Spinal cord (tissue), 10 donors: ENCODE results near the gene PLEKHA5. TPM values are rescaled to one million over a fixed set of nuclear protein-coding genes. Genes with fewer than 3 reads are reported as not detected.

Experiments used
- DNase-seq, 6 donors: peaks; one replicate each; pipeline versions ENCODE4 v3.0.0 to v3.0.0-alpha.2; 2013 to 2015; ENCODE audit warnings: low spot score in 6 of 6, low read depth in 4 of 6
- H3K27ac ChIP-seq: one replicate; pipeline ENCODE4 v1.5.1; 2013; ENCODE audit warnings: low read depth, low read length, control low read depth
- H3K27me3 ChIP-seq: one replicate; pipeline ENCODE4 v1.6.1; 2013; ENCODE audit warnings: low read length; ENCODE audit not compliant: control insufficient read depth, insufficient read depth
- H3K36me3 ChIP-seq: one replicate; pipeline ENCODE4 v1.6.1; 2013; ENCODE audit warnings: low read length; ENCODE audit not compliant: control insufficient read depth, insufficient read depth
- H3K4me1 ChIP-seq: one replicate; pipeline ENCODE4 v1.6.1; 2013; ENCODE audit warnings: low read length; ENCODE audit not compliant: control insufficient read depth, insufficient read depth
- H3K4me3 ChIP-seq: one replicate; pipeline ENCODE4 v1.5.1; 2013; ENCODE audit warnings: low read depth, low read length, control low read depth
- H3K9me3 ChIP-seq: one replicate; pipeline ENCODE4 v1.6.1; 2013; ENCODE audit warnings: low read length; ENCODE audit not compliant: control insufficient read depth, insufficient read depth
- WGBS: methylation state at CpG from one replicate; pipeline ENCODE4 v1.1.5; 2013; ENCODE audit warnings: missing lambda C conversion rate; ENCODE audit not compliant: insufficient coverage; 5-methylcytosine and 5-hydroxymethylcytosine counted together
- polyA plus RNA-seq, 2 donors: library from polyadenylated mRNA; unstranded; fragments of 120-200 nt; gene quantifications; one replicate each; pipeline ENCODE4 v1.2.1, GENCODE V29; 2013; ENCODE audit not compliant: insufficient read length in 2 of 2
- total RNA-seq, 2 donors: library from RNA; depleted of rRNA in 1 of 2; stranded (reverse); fragments of 120-200 nt in 1 of 2; fragments of >200 nt in 1 of 2; gene quantifications; one replicate each; pipeline versions ENCODE4 v1.2.3 to v1.2.4, GENCODE V29; 2013 to 2014
- donor health status: healthy.

The PLEKHA5 gene
- total and polyA plus RNA-seq, 4 donors: 44.5 to 81.6 (median 49.4) TPM

DNA sequence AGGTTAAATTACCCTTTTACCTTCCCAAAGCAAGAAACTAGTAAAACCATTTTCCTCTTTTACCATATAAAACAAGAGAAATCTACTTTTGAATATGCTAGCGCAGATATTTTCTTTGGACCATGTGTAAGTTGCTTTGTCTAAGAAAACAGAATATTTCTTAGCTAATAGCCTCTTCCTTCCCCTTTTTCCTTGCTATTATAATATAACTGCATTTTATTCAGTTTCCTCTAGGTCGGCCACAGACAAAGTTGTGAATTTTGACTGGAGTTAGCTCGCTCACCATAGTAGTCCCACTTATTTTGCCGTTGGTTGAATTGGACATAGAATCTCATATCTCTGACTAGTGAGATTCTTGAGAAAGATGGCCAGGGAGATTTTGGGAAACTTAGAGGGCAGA lies 115.6 kb downstream of the PLEKHA5 start:
- no CpG with 5 or more reads among the region's 4 CpGs for WGBS
- Histone ChIP-seq H3K4me1 (no peaks in the 10 kb centered on the region), H3K9me3 (no peaks in the 10 kb centered on the region), H3K27me3 (no peaks in the 10 kb centered on the region), H3K4me3 (no peak overlapping the region), H3K36me3 (no peaks in the 10 kb centered on the region), H3K27ac (no peak overlapping the region)
- no peak for DNase-seq

DNA sequence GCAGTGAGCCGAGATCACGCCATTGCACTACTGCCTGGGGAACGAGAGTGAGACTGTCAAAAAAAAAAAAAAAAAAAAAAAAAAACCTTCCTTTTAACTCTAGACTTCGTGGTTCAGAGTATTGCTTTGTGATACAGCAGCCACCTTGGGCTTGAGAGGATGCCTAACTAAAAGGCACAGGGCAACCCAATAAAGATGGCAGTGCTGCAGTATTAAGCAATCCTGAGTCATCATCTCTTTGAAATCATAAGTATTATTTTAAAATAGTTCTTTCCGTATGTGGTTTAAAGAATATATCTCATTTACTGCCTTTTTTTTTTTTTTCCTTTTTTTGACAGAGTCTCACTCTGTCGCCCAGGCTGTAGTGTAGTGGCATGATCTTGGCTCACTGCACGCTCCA lies 116.1 kb downstream of the PLEKHA5 start:
- no peak for DNase-seq
- WGBS: 100% methylated on average over 1 of the region's 7 CpGs

DNA sequence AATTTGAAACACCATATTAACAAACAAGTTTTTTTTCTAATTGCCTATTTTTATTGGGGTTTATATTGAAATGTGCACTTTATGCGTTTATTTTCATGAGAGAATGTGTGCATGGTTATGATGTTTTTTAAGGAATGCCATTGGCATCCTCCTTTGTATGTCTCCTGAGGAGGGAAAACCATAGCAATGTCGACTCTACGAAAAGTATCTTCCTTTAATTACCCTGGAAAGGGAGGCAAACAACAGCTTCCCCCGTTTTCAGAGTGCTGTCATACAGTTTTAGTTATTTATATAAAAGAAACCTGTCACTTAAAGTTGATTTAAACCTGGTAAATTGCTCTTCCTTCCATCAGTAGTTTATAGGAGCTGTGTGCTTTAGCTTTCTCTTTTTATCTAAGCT lies 117.4 kb downstream of the PLEKHA5 start:
- Histone ChIP-seq H3K27me3 (no peaks in the 10 kb centered on the region), H3K4me1 (no peaks in the 10 kb centered on the region), H3K9me3 (no peaks in the 10 kb centered on the region), H3K4me3 (no peak overlapping the region), H3K27ac (no peak overlapping the region), H3K36me3 (no peaks in the 10 kb centered on the region)
- peak in 1 of 6 donors; percentile 58 for DNase-seq
- no CpG with 5 or more reads among the region's 4 CpGs for WGBS

More for the DNA sequence above, 116.1 kb downstream of the PLEKHA5 start:
- Histone ChIP-seq H3K4me3 (no peak overlapping the region), H3K4me1 (no peaks in the 10 kb centered on the region), H3K27ac (no peak overlapping the region), H3K9me3 (no peaks in the 10 kb centered on the region), H3K36me3 (no peaks in the 10 kb centered on the region), H3K27me3 (no peaks in the 10 kb centered on the region)

DNA sequence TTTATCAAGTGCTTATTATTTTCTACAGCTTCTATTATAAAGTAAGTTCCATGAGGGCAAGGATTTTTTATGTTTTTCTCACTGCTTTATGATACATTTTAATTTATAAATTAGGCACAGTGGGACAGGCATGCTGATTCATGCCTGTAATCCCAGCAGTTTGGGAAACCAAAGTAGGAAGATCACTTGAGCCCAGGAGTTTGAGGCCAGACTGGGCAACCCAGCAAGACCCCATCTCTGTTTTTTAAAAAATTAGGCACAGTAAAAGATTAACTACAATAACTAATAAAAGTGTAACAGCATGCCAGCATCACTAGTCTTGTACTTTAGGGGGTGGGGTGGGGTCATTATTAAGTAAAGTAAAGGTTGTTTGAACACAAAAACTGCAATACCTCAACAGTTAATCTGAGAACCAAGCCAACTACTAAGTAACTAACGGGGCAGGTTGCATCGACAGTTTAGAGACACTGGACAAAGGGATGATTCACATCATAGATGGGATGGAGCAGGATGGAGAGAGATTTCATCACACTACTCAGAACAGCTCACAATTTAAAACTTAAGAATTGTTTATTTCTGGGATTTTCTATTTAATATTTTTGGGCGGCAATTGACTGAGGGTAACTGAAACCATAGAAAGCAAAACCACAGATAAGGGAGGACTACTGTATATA lies 119.5 kb downstream of the PLEKHA5 start:
- Histone ChIP-seq H3K36me3 (no peaks in the 10 kb centered on the region), H3K9me3 (no peaks in the 10 kb centered on the region), H3K27me3 (no peaks in the 10 kb centered on the region), H3K4me3 (no peak overlapping the region), H3K4me1 (no peaks in the 10 kb centered on the region), H3K27ac (no peak overlapping the region)
- no peak for DNase-seq
- no CpG with 5 or more reads among the region's 3 CpGs for WGBS

DNA sequence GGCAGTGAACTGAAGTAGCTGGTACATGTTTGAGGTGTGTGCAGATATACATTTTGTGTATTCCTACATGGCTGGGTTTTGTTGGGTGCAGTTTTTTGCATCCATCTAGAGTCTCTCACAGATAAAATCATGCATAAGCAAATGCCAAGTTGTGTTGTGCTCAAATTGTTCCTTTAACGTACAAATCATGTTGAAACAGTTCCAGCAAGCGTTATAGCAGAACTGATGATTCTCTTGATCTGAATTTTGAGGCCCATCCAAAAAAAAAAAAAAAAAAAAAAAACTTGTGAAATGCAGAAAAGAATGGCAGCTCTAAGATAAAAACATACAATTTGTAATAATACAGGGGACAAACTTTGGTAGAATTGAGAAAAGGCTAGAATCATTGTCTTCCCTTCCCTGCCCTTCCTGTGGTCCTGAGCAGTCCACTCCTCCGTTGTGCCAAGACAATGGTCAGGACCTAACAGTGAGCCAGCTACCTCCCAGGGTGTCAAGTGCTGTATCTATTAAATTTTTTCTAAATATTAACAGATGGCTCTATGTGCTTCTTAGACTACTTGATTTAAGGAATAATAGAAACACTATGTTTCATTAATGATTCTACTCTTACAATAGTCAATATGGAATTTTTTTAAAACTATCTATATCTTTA lies 122.1 kb downstream of the PLEKHA5 start:
- no peaks in the 10 kb centered on the region for H3K27me3 ChIP-seq
- no peak for DNase-seq
- no peaks in the 10 kb centered on the region for H3K9me3 ChIP-seq
- no peaks in the 10 kb centered on the region for H3K36me3 ChIP-seq
- WGBS: 75% methylated on average over 2 of the region's 3 CpGs
- no peak overlapping the region for H3K27ac ChIP-seq
- H3K4me1 ChIP-seq: no peaks in the 10 kb centered on the region
- H3K4me3 ChIP-seq: no peak overlapping the region

DNA sequence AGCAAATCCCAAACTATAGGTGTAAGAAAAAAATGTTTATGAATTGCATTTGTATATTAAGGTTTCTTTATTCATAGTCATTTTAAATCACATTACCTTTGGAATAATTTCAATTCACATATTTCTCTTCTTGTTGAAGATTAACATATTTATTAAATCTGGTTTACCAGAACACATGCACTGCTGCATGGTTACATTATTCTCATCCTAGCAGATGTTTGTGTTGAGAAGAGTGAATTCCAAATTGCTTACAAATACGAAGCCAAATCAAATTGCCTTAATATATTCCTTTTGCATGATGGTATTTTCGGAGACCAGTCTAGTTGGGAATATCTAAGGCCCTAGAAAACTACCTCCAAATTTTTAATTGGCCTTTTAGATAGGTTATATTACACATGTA lies 130.6 kb downstream of the PLEKHA5 start:
- H3K4me1 ChIP-seq: no peaks in the 10 kb centered on the region
- DNase-seq: no peak
- no peaks in the 10 kb centered on the region for H3K27me3 ChIP-seq
- H3K36me3 ChIP-seq: no peaks in the 10 kb centered on the region
- no peak overlapping the region for H3K4me3 ChIP-seq
- H3K27ac ChIP-seq: no peak overlapping the region
- no peaks in the 10 kb centered on the region for H3K9me3 ChIP-seq
- WGBS: no CpG with 5 or more reads among the region's 2 CpGs

DNA sequence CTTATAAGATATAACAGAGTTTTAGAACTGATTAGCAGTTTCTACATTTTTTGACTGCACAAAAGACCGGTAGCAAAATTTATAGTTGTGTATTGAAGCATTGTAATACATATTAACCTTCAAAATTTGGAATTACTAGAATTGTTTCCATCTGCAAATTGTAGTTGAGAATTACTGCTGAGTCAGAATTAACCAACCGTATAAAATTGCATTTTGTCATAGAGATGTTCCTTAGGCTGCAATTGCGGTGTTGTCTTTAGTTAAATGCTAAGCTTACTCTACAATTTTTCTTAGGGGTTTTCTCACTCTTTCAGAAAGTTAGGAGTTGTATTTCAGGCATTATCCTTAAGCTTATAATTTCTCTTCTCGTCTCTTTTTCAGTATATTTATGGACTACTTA lies 132.2 kb downstream of the PLEKHA5 start:
- Histone ChIP-seq H3K4me1 (no peaks in the 10 kb centered on the region), H3K9me3 (no peaks in the 10 kb centered on the region), H3K36me3 (no peaks in the 10 kb centered on the region), H3K4me3 (no peak overlapping the region), H3K27ac (no peak overlapping the region), H3K27me3 (no peaks in the 10 kb centered on the region)
- no peak for DNase-seq
- WGBS: no CpG with 5 or more reads among the region's 4 CpGs

DNA sequence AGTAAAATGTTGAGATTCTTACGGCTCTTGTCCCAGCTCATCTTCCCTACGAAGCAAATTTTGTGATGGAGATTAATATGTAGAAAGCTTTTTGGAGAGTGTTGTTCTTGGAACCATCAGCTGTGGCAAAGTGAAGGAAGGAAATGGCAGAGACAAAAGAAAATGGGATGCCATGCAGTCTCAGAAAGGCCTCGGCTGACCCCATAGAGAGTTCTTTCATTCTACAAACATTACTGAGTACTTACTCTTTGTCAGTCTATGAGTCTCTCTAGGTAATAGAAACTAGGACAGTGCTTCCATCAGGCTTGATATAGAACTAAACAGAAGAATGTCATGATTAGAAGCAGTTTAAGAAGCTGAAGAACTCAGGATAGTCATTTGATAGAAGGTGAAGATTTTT lies 134.1 kb downstream of the PLEKHA5 start:
- no CpG with 5 or more reads among the region's 3 CpGs for WGBS
- H3K9me3 ChIP-seq: no peaks in the 10 kb centered on the region
- no peak overlapping the region for H3K27ac ChIP-seq
- DNase-seq: no peak
- no peaks in the 10 kb centered on the region for H3K4me1 ChIP-seq
- H3K4me3 ChIP-seq: no peak overlapping the region
- no peaks in the 10 kb centered on the region for H3K27me3 ChIP-seq
- peaks cover 3% of the 10 kb centered on the region for H3K36me3 ChIP-seq

DNA sequence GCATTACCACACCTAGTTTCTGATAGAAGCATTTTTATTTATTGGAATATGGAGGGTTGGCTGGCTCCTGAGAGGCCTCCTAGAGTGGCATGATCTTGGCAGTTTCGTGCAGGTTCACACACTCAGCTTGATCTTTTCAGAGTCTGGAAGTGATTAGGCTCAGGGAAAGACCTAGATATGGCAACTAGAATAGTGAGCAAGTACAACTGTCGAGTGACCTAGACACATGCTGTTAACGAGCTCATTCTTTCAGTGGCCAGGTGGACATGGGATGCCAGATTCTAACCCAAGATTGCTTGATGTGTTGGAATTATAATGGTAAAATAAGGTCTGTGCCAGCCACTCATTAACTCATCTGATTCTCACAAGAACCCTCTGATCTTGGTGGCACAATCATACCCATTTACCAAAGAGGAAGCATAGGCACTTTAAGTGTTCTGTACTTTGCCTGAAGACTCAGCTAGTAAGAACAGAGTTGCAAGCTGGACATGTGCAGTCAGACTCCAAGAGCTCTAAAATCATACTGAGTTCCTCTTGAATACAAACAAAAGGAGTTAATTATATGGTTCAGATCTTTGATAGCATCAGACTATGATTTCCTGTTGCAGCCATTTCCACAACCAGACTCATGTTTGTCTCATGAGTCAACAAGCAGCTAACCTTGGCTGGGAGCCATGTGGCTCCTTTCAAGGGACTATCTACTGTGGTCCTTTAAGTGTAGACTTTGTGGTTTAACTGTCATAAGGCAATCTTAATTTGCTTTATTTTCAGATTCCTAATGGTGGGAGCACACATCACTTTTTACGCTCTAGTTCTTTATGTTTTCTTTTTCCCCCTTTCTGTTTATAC lies 144.2 kb downstream of the PLEKHA5 start:
- no peak overlapping the region for H3K27ac ChIP-seq
- DNase-seq: peak in 1 of 6 donors; percentile 20
- 90% methylated on average over 3 of the region's 4 CpGs for WGBS

More for the DNA sequence above, 144.2 kb downstream of the PLEKHA5 start:
- H3K9me3 ChIP-seq: no peaks in the 10 kb centered on the region
- H3K27me3 ChIP-seq: no peaks in the 10 kb centered on the region
- H3K36me3 ChIP-seq: peaks cover 10% of the 10 kb centered on the region
- H3K4me1 ChIP-seq: no peaks in the 10 kb centered on the region
- H3K4me3 ChIP-seq: no peak overlapping the region
